ENCODE results near the gene TSSK6.

The TSSK6 gene

GRCh38 chr19:19514881-19515641 lies at the start of gene TSSK6:
TSS of gene TSSK6 (minus strand) at chr19:19515548. CDS start at chr19:19515427, 121 bp downstream.
- DNase-seq (ENCODE audit: low read depth): no peak

GRCh38 chr19:19563348-19563848 lies 48.0 kb upstream of the TSSK6 start:
- DNase-seq (ENCODE audit: low read depth): no peak

- DNase-seq (ENCODE audit: low read depth): no peak
Measured at GRCh38 chr19:19562665-19563347, 47.5 kb upstream of the TSSK6 start.

- DNase-seq (ENCODE audit: low read depth): no peak
Measured at GRCh38 chr19:19561946-19562664, 46.8 kb upstream of the TSSK6 start.

- no peak for DNase-seq (ENCODE audit: low read depth)
Measured at GRCh38 chr19:19559931-19560330, 44.6 kb upstream of the TSSK6 start.

- DNase-seq (ENCODE audit: low read depth): no peak
Measured at GRCh38 chr19:19558636-19559035, 43.3 kb upstream of the TSSK6 start.

GRCh38 chr19:19558055-19558454 lies 42.7 kb upstream of the TSSK6 start:
- no peak for DNase-seq (ENCODE audit: low read depth)

- DNase-seq (ENCODE audit: low read depth): no peak
Measured at GRCh38 chr19:19554074-19555023, 39.0 kb upstream of the TSSK6 start.

- DNase-seq (ENCODE audit: low read depth): no peak
Measured at GRCh38 chr19:19553670-19554069, 38.3 kb upstream of the TSSK6 start.

GRCh38 chr19:19552798-19553197 lies 37.5 kb upstream of the TSSK6 start:
- DNase-seq (ENCODE audit: low read depth): no peak

- DNase-seq (ENCODE audit: low read depth): no peak
Measured at GRCh38 chr19:19551853-19552192, 36.5 kb upstream of the TSSK6 start.

GRCh38 chr19:19550972-19551852 lies 35.9 kb upstream of the TSSK6 start:
- no peak for DNase-seq (ENCODE audit: low read depth)

- DNase-seq (ENCODE audit: low read depth): no peak
Measured at GRCh38 chr19:19550485-19550929, 35.2 kb upstream of the TSSK6 start.

- DNase-seq (ENCODE audit: low read depth): no peak
Measured at GRCh38 chr19:19549804-19550464, 34.6 kb upstream of the TSSK6 start.

- DNase-seq (ENCODE audit: low read depth): no peak
Measured at GRCh38 chr19:19548915-19549759, 33.8 kb upstream of the TSSK6 start.

GRCh38 chr19:19547674-19548336 lies 32.5 kb upstream of the TSSK6 start:
- no peak for DNase-seq (ENCODE audit: low read depth)

GRCh38 chr19:19546751-19547162 lies 31.4 kb upstream of the TSSK6 start:
- DNase-seq (ENCODE audit: low read depth): no peak

GRCh38 chr19:19545707-19546106 lies 30.4 kb upstream of the TSSK6 start:
- no peak for DNase-seq (ENCODE audit: low read depth)
